ENCODE data around the gene ITGB6.

DNA sequence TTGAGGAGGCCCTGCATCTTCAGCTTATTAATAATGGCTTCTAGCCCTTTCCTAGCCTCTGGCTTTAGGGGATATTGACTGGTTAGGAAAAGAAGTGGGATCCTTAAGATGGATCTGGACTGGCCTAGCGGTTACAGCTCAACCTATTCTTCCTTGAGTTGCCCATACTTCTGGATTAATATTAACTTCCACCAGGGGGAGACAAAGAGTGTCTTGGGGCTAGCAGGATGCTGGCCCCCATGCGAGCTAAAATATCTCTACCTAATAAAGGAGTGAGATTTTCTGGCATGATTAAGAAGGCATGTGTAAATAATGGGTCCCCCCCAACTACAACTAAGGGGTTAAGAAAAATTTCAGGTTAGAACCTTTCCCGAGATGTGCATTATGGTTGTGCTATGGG, 114.4 kb downstream of the ITGB6 start:
- TF ChIP-seq, protein P1, sequence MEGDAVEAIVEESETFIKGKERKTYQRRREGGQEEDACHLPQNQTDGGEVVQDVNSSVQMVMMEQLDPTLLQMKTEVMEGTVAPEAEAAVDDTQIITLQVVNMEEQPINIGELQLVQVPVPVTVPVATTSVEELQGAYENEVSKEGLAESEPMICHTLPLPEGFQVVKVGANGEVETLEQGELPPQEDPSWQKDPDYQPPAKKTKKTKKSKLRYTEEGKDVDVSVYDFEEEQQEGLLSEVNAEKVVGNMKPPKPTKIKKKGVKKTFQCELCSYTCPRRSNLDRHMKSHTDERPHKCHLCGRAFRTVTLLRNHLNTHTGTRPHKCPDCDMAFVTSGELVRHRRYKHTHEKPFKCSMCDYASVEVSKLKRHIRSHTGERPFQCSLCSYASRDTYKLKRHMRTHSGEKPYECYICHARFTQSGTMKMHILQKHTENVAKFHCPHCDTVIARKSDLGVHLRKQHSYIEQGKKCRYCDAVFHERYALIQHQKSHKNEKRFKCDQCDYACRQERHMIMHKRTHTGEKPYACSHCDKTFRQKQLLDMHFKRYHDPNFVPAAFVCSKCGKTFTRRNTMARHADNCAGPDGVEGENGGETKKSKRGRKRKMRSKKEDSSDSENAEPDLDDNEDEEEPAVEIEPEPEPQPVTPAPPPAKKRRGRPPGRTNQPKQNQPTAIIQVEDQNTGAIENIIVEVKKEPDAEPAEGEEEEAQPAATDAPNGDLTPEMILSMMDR (IDR thresholded peaks at IDR 0.05; ENCODE audit: poor library complexity) = no peak
- TF ChIP-seq EZH2phosphoT487 (IDR thresholded peaks at IDR 0.05; ENCODE audit: low read depth, severe bottlenecking, unreplicated experiment) = no peak
- no peak for TF ChIP-seq EZH2 (IDR thresholded peaks at IDR 0.05; ENCODE audit: borderline replicate concordance)
